Endothelial cell of umbilical vein (primary cell): Measurements from ENCODE around the gene FRS3.

Experiments used
- CTCF ChIP-seq, 2 donors: IDR thresholded peaks; 1 replicate in 1 of 2; 2 replicates in 1 of 2; pipeline ENCODE4 v1.5.1; 2011; ENCODE audit warnings: low read length in 2 of 2, mild to moderate bottlenecking in 2 of 2, moderate library complexity in 2 of 2, control low read depth in 1 of 2, inconsistent platforms in 1 of 2, low read depth in 1 of 2; ENCODE audit not compliant: insufficient read depth in 1 of 2; ENCODE audit errors: extremely low read depth in 1 of 2
- EZH2 ChIP-seq: IDR thresholded peaks from 2 replicates; pipeline ENCODE4 v1.6.1; 2012; ENCODE audit warnings: borderline replicate concordance, low read depth, mild to moderate bottlenecking, moderate library complexity, low read length, inconsistent platforms; ENCODE audit not compliant: severe bottlenecking
- FOS ChIP-seq: IDR thresholded peaks from 2 replicates; pipeline ENCODE4 v1.6.1; 2011; ENCODE audit warnings: mild to moderate bottlenecking, low read length, moderate library complexity, borderline replicate concordance; ENCODE audit not compliant: insufficient read depth
- GATA2 ChIP-seq: IDR thresholded peaks from 2 replicates; pipeline ENCODE4 v1.7.0; 2011; ENCODE audit warnings: low read depth, mild to moderate bottlenecking, moderate library complexity, mixed read lengths, low read length; ENCODE audit not compliant: insufficient read length, insufficient read depth
- JUN ChIP-seq: IDR thresholded peaks from 2 replicates; pipeline ENCODE4 v1.6.1; 2011; ENCODE audit warnings: borderline replicate concordance, low read depth; ENCODE audit not compliant: insufficient read length, insufficient read depth
- POLR2A ChIP-seq: IDR thresholded peaks from 2 replicates; pipeline ENCODE4 v1.6.1; 2012; ENCODE audit warnings: low read depth, mild to moderate bottlenecking, control low read depth, low read length
- POLR2AphosphoS5 ChIP-seq: IDR thresholded peaks from 2 replicates; pipeline ENCODE4 v1.6.1; 2012; ENCODE audit warnings: low read depth, mild to moderate bottlenecking, control low read depth, low read length, moderate library complexity; ENCODE audit not compliant: insufficient read depth
- TF ChIP-seq, protein P1 (sequence below): IDR thresholded peaks from 2 replicates; pipeline ENCODE4 v1.6.1; 2011; ENCODE audit not compliant: insufficient read depth, insufficient read length

GRCh38 chr6:41759106-41759904 is 20.4 kb downstream of the FRS3 start:
- TF ChIP-seq CTCF (IDR thresholded peaks at IDR 0.05; ENCODE audit: extremely low read depth in 1 of 2, insufficient read depth in 1 of 2, low read depth in 1 of 2, low read length in 2 of 2) (no peak), POLR2AphosphoS5 (no peak), EZH2 (no peak), POLR2A (no peak), JUN (no peak), GATA2 (no peak), FOS (no peak)
- TF ChIP-seq, protein P1, sequence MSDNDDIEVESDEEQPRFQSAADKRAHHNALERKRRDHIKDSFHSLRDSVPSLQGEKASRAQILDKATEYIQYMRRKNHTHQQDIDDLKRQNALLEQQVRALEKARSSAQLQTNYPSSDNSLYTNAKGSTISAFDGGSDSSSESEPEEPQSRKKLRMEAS, result no peak
